Liver (tissue), 3 donors: ENCODE measurements around the gene ISCA2.

ENCODE experiments used
- CTCF ChIP-seq: fragments of 150-350 bp; IDR thresholded peaks from 2 replicates; pipeline ENCODE4 v1.5.1; 2017; ENCODE audit warnings: improper control_type of control experiment, low read depth, low read length; ENCODE audit not compliant: missing input control
- JUND ChIP-seq, 2 donors: IDR thresholded peaks; 2 replicates each; pipeline ENCODE4 v1.6.1; 2016; ENCODE audit warnings: antibody characterized with exemption in 2 of 2
- SP1 ChIP-seq: IDR thresholded peaks from 2 replicates; pipeline ENCODE4 v1.6.1; 2018; ENCODE audit warnings: antibody characterized with exemption, mild to moderate bottlenecking
- YY1 ChIP-seq: IDR thresholded peaks from 2 replicates; pipeline ENCODE4 v1.6.1; 2016; ENCODE audit warnings: antibody characterized with exemption, mild to moderate bottlenecking
- donor health status: healthy.
- donor health status: healthy.

GRCh38 chr14:74503938-74504335 is 10.4 kb downstream of the ISCA2 start:
- no peak for TF ChIP-seq CTCF
- no peak for TF ChIP-seq JUND (IDR thresholded peaks at IDR 0.05)
- no peak for TF ChIP-seq SP1
- TF ChIP-seq YY1, result no peak
